Neural cell (in vitro differentiated cells): ENCODE data around the gene SYT2. TPM values are rescaled to one million over a fixed set of nuclear protein-coding genes. Genes with fewer than 3 reads are reported as not detected.

Experiments used
- H2AFZ ChIP-seq: fragments of 200-600, 300-800 bp; sonication (generic), shearing (Covaris generic); 2 replicates; pipeline ENCODE4 v1.6.0; 2014; ENCODE audit warnings: low read depth, mild to moderate bottlenecking, antibody characterized with exemption, low read length, moderate library complexity
- H3F3A ChIP-seq: fragments of 200-600 bp; shearing (Covaris generic); 2 replicates; pipeline ENCODE4 v1.6.1; 2016; ENCODE audit warnings: mild to moderate bottlenecking, moderate library complexity, mixed read lengths, antibody characterized with exemption, low read length; ENCODE audit not compliant: insufficient read depth, poor library complexity, severe bottlenecking
- H3K27ac ChIP-seq: fragments of 200-600, 300-800 bp; sonication (generic), shearing (Covaris generic); 2 replicates; pipeline ENCODE4 v1.5.1; 2014; ENCODE audit warnings: mild to moderate bottlenecking, low read length, moderate library complexity
- H3K27me3 ChIP-seq: fragments of 300-800, 200-600 bp; sonication (generic), shearing (Covaris generic); 2 replicates; pipeline ENCODE4 v1.6.0; 2014; ENCODE audit warnings: mild to moderate bottlenecking, low read depth, low read length, moderate library complexity; ENCODE audit not compliant: insufficient read depth
- H3K36me3 ChIP-seq: fragments of 300-800, 200-600 bp; sonication (generic), shearing (Covaris generic); 2 replicates; pipeline ENCODE4 v1.5.1; 2014; ENCODE audit warnings: mild to moderate bottlenecking, antibody characterized with exemption, low read length, moderate library complexity; ENCODE audit not compliant: insufficient read depth
- H3K4me2 ChIP-seq: fragments of 300-800, 200-600 bp; sonication (generic), shearing (Covaris generic); 2 replicates; pipeline ENCODE4 v1.6.0; 2014; ENCODE audit warnings: mild to moderate bottlenecking, low read length
- H3K4me3 ChIP-seq: fragments of 300-800, 200-600 bp; sonication (generic), shearing (Covaris generic); 2 replicates; pipeline ENCODE4 v1.5.1; 2014; ENCODE audit warnings: mild to moderate bottlenecking, low read length, moderate library complexity
- H3K79me2 ChIP-seq: fragments of 200-600 bp; shearing (Covaris generic); replicated peaks from 2 replicates; pipeline ENCODE4 v1.6.0; 2014; ENCODE audit warnings: mild to moderate bottlenecking, low read length, moderate library complexity; ENCODE audit not compliant: insufficient read depth
- H3K9ac ChIP-seq: fragments of 300-800, 200-600 bp; sonication (generic), shearing (Covaris generic); 2 replicates; pipeline ENCODE4 v1.6.1; 2016; ENCODE audit warnings: mild to moderate bottlenecking, low read length, mixed read lengths
- H3K9me2 ChIP-seq: fragments of 200-600 bp; shearing (Covaris generic); 2 replicates; pipeline ENCODE4 v1.6.1; 2016; ENCODE audit warnings: mild to moderate bottlenecking, low read length, mixed read lengths; ENCODE audit not compliant: insufficient read depth
- H3K9me3 ChIP-seq: fragments of 200-600, 300-800 bp; sonication (generic), shearing (Covaris generic); 2 replicates; pipeline ENCODE4 v1.6.1; 2016; ENCODE audit warnings: mild to moderate bottlenecking, mixed run types, low read length, moderate library complexity, mixed read lengths
- H4K20me1 ChIP-seq: fragments of 200-600 bp; shearing (Covaris generic); 2 replicates; pipeline ENCODE4 v1.6.1; 2016; ENCODE audit warnings: mild to moderate bottlenecking, mixed run types; ENCODE audit not compliant: insufficient read depth
- EP300 ChIP-seq: fragments of 450-650 bp; conservative IDR thresholded peaks from 2 replicates; pipeline ENCODE4 v1.6.1; 2014; ENCODE audit warnings: antibody characterized with exemption, mild to moderate bottlenecking, moderate library complexity; ENCODE audit not compliant: poor library complexity, severe bottlenecking
- EZH2 ChIP-seq: fragments of 200-600, 300-800 bp; shearing (Covaris generic), sonication (generic); IDR thresholded peaks from 2 replicates; pipeline ENCODE4 v1.6.1; 2014; ENCODE audit warnings: antibody characterized with exemption, low read length, borderline replicate concordance, mild to moderate bottlenecking; ENCODE audit not compliant: insufficient read depth, poor library complexity, severe bottlenecking
- POLR2AphosphoS5 ChIP-seq: IDR thresholded peaks from 2 replicates; pipeline ENCODE4 v1.6.1; 2012
- RAD21 ChIP-seq: fragments of 450-650 bp; conservative IDR thresholded peaks from 2 replicates; pipeline ENCODE4 v1.6.1; 2014; ENCODE audit warnings: antibody characterized with exemption, mild to moderate bottlenecking, moderate library complexity
- REST ChIP-seq: IDR thresholded peaks from 2 replicates; pipeline ENCODE4 v1.6.1; 2012; ENCODE audit warnings: borderline replicate concordance
- SMC3 ChIP-seq: fragments of 450-650 bp; conservative IDR thresholded peaks from 2 replicates; pipeline ENCODE4 v1.6.1; 2014; ENCODE audit warnings: antibody characterized with exemption, mild to moderate bottlenecking, moderate library complexity; ENCODE audit not compliant: poor library complexity
- TAF1 ChIP-seq: IDR thresholded peaks from 2 replicates; pipeline ENCODE4 v1.6.1; 2012; ENCODE audit warnings: low read depth
- polyA plus RNA-seq: library from polyadenylated mRNA; depleted of rRNA; stranded (reverse); fragments of >200 nt; gene quantifications from 2 replicates; pipeline ENCODE4 v1.2.3, GENCODE V29; 2014

Gene SYT2
- polyA plus RNA-seq, 1 donor from 2014 or later, result 0.04 TPM

GRCh38 chr1:202750761-202751160, 40.5 kb upstream of the SYT2 start:
- Histone ChIP-seq H3K9ac (no peak overlapping the region), H3K4me3 (no peak overlapping the region), H3K9me2 (no peaks in the 10 kb centered on the region), H3F3A (peaks cover 4% of the 10 kb centered on the region), H3K9me3 (no peaks in the 10 kb centered on the region), H2AFZ (no peak overlapping the region), H3K4me2 (no peak overlapping the region), H3K36me3 (peaks cover 16% of the 10 kb centered on the region), H3K27me3 (no peaks in the 10 kb centered on the region), H3K27ac (no peak overlapping the region), H4K20me1 (peaks cover 3% of the 10 kb centered on the region), H3K79me2 (no peaks in the 10 kb centered on the region)
- TF ChIP-seq EZH2, result no peak
- TF ChIP-seq SMC3, result no peak
- TF ChIP-seq REST, result no peak
- no peak for TF ChIP-seq EP300
- TF ChIP-seq POLR2AphosphoS5, result no peak
- TF ChIP-seq RAD21, result no peak
- no peak for TF ChIP-seq TAF1

GRCh38 chr1:202750024-202750423, 39.8 kb upstream of the SYT2 start:
- Histone ChIP-seq H3K27me3 (no peaks in the 10 kb centered on the region), H3K79me2 (no peaks in the 10 kb centered on the region), H3K9me2 (no peaks in the 10 kb centered on the region), H3F3A (peaks cover 4% of the 10 kb centered on the region), H2AFZ (no peak overlapping the region), H3K36me3 (peaks cover 16% of the 10 kb centered on the region), H3K27ac (no peak overlapping the region), H3K4me2 (no peak overlapping the region), H3K9ac (no peak overlapping the region), H3K4me3 (no peak overlapping the region), H3K9me3 (no peaks in the 10 kb centered on the region), H4K20me1 (peaks cover 3% of the 10 kb centered on the region)
- TF ChIP-seq EZH2 (no peak), RAD21 (no peak), REST (no peak), SMC3 (no peak)
